Measurements from ENCODE around the gene PIEZO1.

The PIEZO1 gene

DNA sequence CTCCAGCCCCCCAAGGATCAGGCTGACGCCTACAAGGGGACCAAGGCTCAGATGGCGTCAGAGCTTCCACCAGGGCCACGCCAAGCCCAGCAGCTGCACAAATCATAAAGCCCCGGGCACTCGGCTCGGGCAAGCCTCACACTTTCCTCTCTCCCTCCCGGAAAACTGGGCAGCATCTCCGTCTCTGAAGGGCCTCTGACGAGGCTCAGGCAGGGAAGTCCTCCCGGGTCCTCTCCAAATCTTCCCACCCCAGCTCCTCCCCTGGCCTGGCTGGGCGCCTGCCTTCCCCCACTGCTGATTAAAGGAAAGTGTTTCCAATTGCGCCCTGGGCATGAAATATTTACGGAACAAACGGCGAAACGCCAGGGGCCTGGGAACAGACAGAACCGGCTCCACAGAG is 38.5 kb downstream of the PIEZO1 start:
- DNase-seq: peak in 1 of 2 donors; percentile 51
- TF ChIP-seq, protein P1, sequence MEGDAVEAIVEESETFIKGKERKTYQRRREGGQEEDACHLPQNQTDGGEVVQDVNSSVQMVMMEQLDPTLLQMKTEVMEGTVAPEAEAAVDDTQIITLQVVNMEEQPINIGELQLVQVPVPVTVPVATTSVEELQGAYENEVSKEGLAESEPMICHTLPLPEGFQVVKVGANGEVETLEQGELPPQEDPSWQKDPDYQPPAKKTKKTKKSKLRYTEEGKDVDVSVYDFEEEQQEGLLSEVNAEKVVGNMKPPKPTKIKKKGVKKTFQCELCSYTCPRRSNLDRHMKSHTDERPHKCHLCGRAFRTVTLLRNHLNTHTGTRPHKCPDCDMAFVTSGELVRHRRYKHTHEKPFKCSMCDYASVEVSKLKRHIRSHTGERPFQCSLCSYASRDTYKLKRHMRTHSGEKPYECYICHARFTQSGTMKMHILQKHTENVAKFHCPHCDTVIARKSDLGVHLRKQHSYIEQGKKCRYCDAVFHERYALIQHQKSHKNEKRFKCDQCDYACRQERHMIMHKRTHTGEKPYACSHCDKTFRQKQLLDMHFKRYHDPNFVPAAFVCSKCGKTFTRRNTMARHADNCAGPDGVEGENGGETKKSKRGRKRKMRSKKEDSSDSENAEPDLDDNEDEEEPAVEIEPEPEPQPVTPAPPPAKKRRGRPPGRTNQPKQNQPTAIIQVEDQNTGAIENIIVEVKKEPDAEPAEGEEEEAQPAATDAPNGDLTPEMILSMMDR (IDR thresholded peaks at IDR 0.05): no peak
- intact Hi-C loops (cut with DNase I; ENCODE audit: low total_unique reads): no loop called here
- H3K27me3 ChIP-seq: no peaks in the 10 kb centered on the region
- H3K27ac ChIP-seq: peak overlapping the region in 1 of 2 donors; percentile 30
- peaks cover 0 to 38% (median 4%) of the 10 kb centered on the region in 4 donors for H3K4me1 ChIP-seq
- no peaks in the 10 kb centered on the region for H3K9me3 ChIP-seq
- peaks cover 0 to 18% (median 3%) of the 10 kb centered on the region in 3 donors for H3K36me3 ChIP-seq
- no peak overlapping the region for H3K4me3 ChIP-seq

DNA sequence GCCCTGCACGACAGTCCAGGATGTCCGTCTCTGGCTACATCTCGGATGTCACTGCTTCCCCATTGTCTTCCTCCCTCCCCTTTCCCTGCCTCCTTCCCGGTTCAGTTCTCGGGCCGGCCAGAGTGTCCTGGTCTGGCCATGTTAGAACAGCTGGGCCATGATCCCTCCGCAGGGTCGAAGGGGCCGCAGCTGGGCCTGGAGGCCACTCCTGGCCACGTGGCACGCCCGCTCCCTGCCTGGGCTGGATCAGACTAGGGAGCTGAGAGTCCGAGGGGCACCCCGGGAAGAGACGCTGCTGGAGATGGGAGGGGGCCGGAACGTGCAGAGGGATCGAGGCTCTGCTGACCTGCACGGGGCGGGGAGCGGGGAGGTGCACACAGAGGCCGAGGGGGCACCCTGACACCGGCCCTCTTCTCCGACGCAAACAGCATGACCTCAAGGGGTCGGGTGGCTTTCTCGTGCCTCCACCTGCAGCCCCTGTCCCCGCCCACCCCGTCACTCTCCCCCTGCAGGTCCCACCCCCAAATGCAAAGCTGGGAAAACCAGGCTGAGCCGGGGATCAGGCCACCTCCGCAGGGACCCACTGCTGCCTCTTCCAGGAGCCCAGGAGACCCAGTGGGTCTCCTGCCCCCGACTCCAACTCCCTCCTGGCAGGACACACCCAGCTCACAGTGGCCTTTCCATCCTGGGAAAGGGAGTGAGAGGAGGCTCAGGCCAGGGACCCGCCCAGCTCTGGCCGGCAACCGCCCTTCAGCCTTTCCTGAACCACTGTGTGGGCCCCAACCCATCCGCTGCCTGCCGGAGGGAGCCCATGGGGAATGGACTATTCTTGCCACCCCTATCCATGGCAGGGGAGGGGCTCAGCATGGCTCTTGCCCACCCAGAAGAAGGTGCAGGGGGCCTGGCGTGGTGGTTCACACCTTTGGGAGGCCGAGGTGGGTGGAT is 40.2 kb downstream of the PIEZO1 start:
- Histone ChIP-seq H3K27ac (no peak overlapping the region), H3K36me3 (peaks cover 0 to 32% (median 12%) of the 10 kb centered on the region in 3 donors), H3K27me3 (no peaks in the 10 kb centered on the region), H3K9me3 (no peaks in the 10 kb centered on the region), H3K4me1 (peaks cover 0 to 38% (median 4%) of the 10 kb centered on the region in 4 donors), H3K4me3 (no peak overlapping the region)
- intact Hi-C loops (cut with DNase I; ENCODE audit: low total_unique reads): loop anchor here (5.0 kb wide), 1 partner anchor 422 kb away; no protein-coding TSS in a partner anchor
- TF ChIP-seq, protein P1 (IDR thresholded peaks at IDR 0.05): no peak
- DNase-seq: no peak

DNA sequence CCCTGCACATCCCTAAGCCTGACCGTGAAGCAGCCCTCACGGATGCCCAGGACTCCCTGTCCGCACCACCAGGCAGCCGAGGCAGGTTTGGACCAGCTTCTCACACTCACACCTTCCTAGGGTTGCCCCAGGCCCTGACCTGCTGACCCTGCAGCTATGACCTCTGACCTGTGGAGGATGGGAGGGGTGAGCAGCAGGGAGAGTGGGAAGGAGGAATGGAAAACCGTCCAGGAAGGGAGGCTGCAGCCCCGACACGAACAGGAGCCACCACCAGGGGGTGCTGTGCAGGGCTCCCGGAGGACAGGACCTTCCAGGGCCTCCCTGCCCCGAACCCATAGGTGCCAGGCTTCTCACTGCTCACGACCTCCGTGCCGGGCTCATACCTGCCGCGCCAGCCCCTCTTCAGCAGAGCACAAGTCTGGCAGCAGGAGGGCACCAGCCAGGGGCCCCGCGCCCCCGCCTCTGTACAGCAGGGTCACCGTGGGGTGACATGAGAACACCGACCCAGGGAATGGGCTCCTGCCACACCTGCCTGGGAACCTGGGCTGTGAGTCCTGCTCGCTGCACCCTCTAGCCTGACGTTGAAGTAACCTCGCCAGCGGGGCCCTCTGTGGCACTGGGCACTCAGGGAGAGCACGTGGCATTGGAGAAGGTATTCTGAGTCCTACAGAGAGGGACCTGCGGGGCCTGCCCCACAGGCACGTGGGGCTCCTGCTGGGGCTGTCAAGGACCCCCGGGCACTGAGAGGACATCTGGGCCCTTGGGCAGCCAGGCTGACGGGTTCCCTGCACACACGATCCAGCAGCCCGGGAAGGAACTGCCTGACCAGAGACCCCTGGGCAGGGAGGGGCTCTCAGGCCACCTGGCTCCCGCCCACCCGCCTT is 41.1 kb downstream of the PIEZO1 start:
- intact Hi-C loops (cut with DNase I; ENCODE audit: low total_unique reads): loop anchor here (5.0 kb wide), 1 partner anchor 423 kb away; no protein-coding TSS in a partner anchor
- Histone ChIP-seq H3K36me3 (peaks cover 0 to 34% (median 12%) of the 10 kb centered on the region in 3 donors), H3K27ac (no peak overlapping the region), H3K9me3 (no peaks in the 10 kb centered on the region), H3K27me3 (no peaks in the 10 kb centered on the region), H3K4me3 (no peak overlapping the region), H3K4me1 (peaks cover 0 to 46% (median 4%) of the 10 kb centered on the region in 4 donors)
- peak; percentile 73 to 84 for DNase-seq
- TF ChIP-seq, protein P1 (IDR thresholded peaks at IDR 0.05): peak; percentile 80 to 86

DNA sequence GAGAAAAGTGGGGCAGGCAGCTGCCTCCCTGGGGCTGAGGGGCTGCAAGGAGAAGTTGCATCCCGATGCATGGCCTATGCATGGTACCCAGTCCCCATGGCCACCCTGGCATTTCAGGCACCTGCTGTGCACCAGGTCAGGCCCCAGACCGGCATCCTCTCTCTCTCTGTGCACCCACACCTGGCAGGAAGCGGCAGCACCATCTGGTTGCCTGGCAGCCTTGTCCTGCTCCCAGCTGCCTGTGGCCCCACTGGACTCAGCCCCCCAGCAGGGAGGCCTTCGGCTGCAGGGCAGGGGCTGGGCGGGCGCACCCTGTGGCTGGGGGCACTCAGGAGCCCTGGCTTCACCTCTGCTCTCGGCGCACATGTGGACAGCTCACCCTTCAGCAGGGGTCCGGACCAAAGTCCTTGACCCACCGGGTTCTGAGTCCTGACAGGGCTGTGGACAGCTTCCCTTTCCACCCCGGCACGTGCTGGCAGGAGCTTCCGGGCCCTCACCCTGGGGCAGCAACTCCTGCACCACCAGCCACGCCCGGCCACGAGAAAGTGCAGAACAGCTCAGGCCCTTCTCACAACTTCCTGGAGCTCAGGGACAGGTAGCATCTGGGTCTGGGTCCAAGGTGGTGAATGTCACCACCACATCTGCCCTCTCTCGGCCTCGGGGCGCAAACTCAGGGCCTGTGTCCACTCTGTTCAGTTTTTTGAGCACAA is 42.0 kb downstream of the PIEZO1 start:
- TF ChIP-seq, protein P1 (IDR thresholded peaks at IDR 0.05): no peak
- no peak overlapping the region for H3K27ac ChIP-seq

DNA sequence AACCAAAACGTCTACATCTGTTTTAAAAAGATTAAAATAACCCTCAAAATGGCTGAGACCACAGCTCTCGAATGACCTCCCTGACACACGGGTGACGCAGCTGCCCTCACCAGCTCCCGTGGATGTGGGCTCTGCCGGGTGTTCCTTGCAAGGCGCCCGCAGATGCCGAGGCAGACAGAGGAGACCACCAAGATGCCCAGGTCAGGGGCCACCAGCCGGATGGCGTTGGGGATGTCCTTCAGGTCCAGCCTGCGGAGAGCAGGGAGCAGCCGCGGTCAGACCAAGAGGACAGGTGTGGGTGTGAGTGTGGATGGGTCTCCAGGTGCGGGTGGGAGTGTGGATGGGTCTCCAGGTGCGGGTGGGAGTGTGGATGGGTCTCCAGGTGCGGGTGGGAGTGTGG is 43.7 kb downstream of the PIEZO1 start:
- Histone ChIP-seq H3K9me3 (no peaks in the 10 kb centered on the region), H3K27me3 (no peaks in the 10 kb centered on the region), H3K27ac (no peak overlapping the region), H3K36me3 (peaks cover 0 to 48% (median 22%) of the 10 kb centered on the region in 3 donors), H3K4me1 (peaks cover 0 to 49% (median 8%) of the 10 kb centered on the region in 4 donors), H3K4me3 (no peak overlapping the region)
- no peak for DNase-seq
- TF ChIP-seq, protein P1 (IDR thresholded peaks at IDR 0.05): no peak
- intact Hi-C loops (cut with DNase I; ENCODE audit: low total_unique reads): loop anchor here (5.0 kb wide), 1 partner anchor 426 kb away; no protein-coding TSS in a partner anchor

More for the DNA sequence above, 42.0 kb downstream of the PIEZO1 start:
- intact Hi-C loops (cut with DNase I; ENCODE audit: low total_unique reads): loop anchor here (5.0 kb wide), 1 partner anchor 424 kb away; no protein-coding TSS in a partner anchor
- no peak for DNase-seq
- Histone ChIP-seq H3K4me1 (peaks cover 0 to 46% (median 4%) of the 10 kb centered on the region in 4 donors), H3K9me3 (no peaks in the 10 kb centered on the region), H3K27me3 (no peaks in the 10 kb centered on the region), H3K36me3 (peaks cover 0 to 38% (median 14%) of the 10 kb centered on the region in 3 donors), H3K4me3 (no peak overlapping the region)

Data from tibial artery (tissue), 4 donors.